Stimulated activated CD8-positive, alpha-beta memory T cell treated with anti-CD3 and anti-CD28 coated beads, Interleukin-2, amount 100 ng/mL, for 48 hours (primary cell): ENCODE results near the gene HCRT.
"Not testable (repeated sequence)": the region's sequence is repeated elsewhere in the genome, so short reads cannot be mapped to it uniquely, and the experiment has no call there.

Experiments
- DNase-seq, 2 donors: peaks; one replicate each; pipeline ENCODE4 v3.0.0-alpha.2; 2020; ENCODE audit warnings: low read depth in 2 of 2

The HCRT gene

DNA sequence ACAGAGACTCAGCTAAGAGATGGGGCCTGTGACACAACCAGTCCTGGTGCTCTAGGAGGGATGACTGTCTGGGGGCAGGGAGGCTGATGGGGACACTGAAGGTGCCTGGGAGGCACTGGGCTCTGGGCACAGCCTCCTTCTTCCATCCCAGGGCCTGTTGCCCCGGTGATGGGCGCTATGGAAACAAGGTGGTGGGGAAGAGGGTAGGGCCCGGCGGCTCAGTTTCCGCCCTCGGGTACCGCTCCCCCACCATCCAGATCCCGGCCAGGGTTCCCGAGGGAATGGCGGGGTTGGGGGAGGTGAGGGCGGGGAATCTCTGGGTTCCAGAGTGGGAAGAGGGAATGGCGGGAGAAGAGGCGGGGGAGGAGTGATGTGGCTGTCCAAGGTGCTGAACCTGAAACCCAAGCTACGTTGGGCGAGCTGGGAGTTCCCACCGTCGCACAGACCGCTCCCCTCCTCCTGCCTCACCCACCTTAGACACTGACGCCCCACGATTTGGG lies 5.3 kb downstream of the HCRT start:
- DNase-seq = no peak

DNA sequence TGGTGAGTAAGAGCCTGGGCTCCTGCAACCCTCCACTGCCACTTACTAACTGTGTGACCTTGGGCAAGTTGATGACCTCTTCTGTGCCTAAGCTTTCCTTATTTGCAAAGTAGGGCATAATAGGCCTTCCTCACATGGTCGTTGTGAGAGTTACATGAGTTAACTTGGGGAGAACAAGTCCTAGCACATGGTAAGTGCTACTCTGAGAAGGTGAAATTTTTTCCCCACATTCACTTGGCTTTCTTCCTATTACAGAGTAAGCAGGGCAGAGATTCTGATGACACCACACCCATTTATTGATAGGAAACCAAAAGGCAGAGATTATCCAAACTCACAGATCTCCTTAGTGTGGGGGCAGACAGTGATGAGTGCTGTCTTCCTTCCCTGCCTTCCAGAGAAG lies 5.9 kb downstream of the HCRT start:
- no peak for DNase-seq

DNA sequence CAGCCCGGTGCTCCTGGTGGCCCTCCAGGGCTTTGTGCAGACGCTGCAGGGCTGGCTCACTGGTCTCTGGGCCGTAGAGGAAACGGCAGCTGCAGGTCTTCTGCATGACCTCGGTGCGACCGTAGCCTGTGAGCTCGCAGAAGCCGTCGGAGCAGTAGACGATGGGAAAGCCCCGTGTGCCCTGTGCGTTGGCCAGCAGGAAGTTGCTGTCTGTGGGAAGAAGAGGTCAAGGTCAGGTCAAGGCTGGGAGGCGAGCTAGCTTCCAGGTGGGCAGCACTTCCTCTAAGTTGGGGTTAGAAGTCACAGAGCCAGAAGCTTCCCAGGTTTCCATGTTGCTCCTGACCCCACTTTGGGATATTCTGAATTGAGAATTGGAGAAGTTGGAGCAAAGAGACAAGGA lies 6.4 kb downstream of the HCRT start:
- DNase-seq = no peak

DNA sequence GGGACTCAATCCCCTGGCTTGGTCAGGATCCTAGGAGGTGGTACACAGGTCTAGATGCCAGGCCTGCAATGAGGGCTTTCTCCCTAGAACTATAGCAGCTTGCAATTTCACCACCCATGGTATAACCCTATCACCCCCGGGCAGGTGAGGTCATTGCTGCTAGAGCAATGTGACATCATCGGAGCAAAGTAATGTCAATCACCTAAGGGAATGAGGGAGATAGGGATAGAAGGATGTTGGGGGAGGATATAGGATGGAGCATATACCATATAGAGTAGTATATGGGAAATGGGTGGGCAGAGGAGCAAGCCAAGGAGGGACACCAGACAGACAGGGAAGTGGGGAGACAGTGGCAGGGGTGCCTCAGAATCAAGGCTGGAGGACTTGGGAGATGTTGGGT lies 7.6 kb downstream of the HCRT start:
- no peak for DNase-seq

DNA sequence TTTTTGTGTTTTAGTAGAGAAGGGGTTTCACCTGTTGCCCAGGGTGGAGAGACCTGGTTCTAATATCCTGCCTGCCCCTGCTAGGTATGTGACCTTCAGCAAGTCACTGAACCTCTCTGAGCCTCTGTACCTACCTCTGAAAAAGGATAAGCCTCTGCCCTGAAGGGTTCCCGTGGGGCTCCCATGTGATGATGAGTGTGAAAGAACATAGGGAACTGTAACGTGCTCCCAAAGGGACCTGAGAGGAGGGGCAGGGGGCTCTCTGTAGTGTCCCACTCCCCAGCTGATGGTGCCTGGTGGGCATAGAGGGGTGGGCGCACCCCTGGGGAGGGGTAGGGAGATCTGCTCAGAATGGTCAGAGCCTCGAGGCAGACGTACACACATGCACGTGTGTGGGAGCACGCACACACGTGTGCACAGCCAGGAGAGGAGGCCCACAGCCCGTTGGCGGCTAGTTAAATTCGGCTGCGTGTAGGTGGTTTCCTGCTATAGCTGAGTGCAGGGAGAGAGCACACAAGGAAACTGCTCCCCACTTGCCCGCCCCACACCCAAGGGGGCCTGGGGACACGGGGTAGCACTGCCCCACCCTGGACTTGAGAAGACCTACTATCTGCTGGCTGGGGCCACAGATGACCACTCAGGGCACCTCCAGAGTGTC lies 11.0 kb downstream of the HCRT start:
- DNase-seq = no peak

DNA sequence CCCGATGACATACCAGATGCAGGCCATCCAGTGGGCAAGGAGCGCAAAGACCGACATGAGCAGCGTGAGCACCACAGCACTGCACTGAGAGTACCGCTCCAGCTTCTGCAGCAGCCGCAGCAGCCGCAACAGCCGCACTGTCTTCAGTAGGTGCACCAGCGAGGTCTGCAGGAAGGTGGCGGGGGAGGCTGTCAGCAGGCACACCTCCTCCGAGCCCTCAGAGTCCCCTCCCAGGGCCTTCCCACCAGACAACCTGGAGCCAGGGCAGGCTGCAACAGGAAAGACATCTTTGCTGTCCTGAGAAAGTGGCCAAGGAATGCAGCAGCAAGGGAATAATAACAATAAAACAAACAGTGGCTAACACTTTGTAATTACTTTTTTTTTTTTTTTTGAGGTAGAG lies 13.4 kb downstream of the HCRT start:
- no peak for DNase-seq

DNA sequence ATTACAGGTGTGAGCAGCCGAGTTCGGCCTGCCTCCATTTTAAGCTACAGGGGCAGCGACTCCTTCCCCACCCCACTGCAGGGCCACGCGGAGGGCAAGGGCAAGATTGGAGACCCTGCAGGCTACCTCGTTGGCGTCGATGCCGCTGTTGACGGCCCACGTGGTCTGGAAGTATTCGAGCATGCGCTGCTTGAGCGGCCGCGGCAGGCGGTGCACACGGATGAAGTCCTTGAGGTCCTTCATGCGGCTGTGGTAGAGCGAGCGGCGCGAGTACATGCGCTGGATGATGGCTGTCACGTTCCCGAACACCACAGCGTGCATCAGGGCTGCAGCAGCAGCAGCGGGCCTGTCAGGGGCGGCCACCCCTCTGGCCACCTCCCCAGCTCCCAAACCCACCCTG lies 15.9 kb downstream of the HCRT start:
- no peak for DNase-seq

DNA sequence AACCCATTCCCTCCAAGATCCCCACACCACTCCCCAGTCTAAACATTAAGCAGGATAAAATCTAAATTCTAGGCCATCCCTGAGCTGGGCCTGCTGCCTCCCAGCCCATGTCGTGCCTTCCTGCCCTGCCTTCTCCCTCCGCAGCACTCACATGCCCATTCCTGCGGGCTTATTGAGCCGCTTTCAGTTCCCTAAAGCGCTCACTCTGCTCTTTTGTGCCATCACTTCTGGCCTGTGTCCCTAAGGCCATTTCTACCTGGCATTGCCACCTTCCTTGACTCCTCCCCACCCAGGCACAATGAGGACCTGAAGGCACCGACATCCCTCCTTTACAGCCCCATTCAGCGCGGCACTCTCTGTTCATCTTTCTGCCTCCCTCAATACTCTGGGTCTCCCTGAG lies 17.4 kb downstream of the HCRT start:
- DNase-seq = no peak

DNA sequence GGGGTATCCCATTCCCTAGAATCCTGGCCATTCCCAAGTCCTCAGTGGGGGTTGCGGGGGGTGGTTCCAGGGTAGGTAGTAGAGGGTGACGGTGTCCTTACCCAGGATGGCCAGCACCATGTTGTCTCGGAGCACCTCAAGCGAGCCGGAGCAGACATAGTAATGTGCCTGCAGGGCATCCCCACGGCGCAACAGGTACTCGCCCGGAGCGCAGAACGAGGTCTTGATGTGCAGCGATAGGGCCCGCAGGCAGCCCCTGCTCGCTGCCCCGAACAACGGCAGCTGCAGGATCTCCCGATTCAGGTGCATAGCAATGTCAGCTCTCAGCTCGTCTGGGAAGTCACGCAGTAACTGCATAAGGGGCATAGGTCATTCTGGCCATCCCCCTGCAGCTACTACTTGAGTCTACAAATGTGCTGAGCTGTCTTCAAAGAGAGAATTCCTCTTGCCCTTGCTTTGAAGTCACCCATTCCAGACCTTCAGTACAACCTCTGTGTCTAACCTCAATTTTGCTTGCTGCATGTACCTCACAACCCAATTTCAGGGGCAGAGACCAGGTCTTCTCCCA lies 19.0 kb downstream of the HCRT start:
- no peak for DNase-seq

DNA sequence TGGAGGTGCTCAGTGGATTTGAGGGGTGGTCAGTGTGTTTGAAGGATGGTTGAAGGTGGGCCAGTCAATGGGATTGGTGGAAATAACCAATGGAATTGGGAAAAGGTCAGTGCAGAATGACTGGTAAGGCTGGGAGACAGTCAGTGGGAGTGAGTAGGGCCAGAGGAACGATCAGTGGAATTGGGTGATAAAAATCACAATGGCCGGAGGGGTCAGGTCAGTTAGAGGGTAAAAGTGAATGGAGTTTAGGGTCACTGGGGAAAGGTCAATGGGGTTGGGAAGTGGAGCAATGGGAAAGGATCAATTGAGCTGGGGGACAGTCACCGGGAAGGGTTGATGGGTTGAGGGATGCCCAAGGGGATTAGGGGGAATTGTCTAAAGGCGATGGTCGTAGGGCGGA lies 19.5 kb downstream of the HCRT start:
- DNase-seq = no peak

DNA sequence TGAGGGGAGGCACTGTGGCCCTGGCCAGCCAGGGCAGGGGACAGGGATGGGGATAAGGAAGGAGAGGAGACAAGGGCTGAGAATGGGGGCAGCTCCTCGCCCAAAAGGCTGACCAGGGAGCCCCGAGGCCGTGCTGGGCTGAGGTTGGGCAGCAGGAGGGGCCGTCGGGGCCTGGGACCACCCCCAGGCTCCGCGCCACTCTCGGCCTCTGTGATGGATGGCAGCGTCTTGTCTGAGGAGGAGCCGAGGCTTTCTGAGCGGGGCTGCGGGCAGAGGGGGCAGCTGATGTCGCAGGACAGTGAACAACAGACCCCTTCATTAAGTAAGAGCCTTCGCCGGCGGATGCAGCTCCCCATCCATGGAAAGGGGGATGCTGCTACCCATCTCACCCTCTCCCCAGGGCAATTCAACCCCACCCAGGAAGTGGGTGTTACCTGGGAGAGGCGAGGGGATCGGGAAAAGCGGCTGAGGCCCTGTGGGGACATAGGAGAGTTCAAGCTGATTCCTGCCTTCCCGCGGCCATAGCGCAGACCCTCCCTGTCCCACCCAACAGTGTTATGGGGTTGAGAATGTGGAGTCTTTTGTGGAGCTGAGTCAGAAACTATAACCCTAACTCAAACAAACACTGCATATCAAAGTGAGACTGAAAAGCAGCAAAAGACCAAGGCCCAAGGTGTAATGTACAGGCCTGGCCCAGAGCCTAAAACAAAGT lies 21.4 kb downstream of the HCRT start:
- no peak for DNase-seq

DNA sequence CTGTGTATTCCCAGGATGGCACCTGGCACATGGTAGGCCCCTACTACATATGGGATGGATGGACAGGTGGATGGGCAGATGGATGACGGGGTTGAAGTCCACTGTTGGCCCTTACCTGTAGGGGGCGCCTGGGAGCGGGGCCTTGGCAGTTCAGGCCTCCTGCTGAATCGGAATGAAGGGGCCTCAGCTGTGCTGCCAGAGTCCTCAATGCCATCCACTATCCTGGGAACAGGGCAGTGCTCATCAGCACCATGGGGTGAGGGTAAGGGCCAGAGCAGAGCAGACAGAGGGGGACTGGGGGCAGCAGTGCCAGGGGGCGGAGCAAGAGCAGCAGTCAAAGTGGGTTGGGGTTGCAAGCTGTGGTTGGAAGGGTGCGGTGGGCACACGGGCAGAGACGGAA lies 22.1 kb downstream of the HCRT start:
- peak in 1 of 2 donors; percentile 58 for DNase-seq

DNA sequence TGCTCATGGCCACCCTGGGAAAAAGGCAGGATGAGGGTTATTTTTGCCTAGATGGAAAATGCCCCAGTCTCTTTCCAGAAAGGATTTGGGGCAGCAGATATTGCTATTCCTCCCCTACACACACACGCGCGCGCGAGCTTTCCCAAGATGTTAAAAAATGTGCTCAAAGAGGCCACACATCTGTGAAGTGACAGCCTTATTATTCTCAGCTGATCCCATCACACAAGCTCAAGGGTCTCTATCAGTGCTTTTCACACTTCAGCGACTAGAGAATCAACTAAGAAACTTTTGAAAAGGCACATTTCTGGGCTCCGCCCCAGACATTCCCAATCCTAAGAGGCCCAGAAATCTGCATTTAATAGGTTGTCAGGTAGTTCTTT lies 24.7 kb downstream of the HCRT start:
- no peak for DNase-seq

DNA sequence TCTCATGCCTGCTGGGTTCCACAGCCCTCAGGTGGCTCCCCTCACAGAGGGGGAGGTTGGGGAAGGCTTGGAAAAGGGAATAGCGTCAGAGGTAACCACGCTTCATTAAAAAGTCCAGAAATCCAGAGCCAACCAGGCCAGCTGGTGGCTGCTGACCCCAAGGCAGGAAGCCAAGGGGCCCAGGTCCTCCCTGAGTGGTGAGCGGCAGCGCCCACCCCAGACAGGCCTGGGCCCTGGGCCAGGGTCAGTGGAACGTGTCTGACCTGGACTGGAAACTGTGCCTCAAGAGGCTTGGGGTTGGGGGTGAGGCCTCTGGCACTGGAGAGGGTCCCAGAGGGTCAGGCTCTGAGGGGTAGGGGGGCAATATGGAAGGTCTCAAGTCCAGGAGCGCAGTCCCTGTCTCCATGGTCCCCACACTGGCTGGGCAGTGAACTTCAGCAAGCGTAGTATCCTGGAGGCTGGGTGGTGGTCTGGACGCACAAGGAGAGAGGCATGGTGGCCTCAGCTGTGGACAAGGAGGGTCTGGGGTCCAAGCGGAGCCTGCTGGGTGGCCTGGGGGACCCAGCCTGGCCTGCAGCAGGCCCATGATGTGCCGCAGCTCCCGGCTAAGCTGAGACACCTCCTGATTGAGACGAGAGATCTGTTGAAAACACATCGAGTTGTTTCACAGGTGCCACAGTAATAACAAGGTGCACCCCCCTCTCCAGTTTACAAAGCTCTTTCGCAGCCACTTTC lies 25.3 kb downstream of the HCRT start:
- DNase-seq = no peak

DNA sequence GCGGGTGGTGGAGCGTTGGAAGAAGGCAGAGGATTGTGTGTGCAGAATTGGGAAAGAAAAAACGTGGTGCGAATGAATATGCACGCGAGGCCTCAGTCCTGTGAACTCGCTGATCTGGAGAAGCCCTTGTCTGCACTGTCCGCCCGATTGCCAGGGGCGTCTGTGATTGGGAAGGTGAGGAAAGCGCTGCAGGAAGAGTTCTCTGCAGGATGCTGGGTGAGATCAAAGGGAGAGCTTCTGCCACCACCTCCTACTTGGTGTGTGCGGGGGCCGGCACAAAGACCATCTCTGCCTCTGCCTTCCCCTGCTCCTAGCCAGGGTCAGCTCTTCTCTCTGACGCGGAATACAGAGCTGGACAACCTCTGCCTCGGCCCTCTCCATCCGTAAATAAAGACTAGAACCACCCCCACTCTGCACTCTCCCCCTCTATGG lies 29.6 kb downstream of the HCRT start:
- no peak for DNase-seq

DNA sequence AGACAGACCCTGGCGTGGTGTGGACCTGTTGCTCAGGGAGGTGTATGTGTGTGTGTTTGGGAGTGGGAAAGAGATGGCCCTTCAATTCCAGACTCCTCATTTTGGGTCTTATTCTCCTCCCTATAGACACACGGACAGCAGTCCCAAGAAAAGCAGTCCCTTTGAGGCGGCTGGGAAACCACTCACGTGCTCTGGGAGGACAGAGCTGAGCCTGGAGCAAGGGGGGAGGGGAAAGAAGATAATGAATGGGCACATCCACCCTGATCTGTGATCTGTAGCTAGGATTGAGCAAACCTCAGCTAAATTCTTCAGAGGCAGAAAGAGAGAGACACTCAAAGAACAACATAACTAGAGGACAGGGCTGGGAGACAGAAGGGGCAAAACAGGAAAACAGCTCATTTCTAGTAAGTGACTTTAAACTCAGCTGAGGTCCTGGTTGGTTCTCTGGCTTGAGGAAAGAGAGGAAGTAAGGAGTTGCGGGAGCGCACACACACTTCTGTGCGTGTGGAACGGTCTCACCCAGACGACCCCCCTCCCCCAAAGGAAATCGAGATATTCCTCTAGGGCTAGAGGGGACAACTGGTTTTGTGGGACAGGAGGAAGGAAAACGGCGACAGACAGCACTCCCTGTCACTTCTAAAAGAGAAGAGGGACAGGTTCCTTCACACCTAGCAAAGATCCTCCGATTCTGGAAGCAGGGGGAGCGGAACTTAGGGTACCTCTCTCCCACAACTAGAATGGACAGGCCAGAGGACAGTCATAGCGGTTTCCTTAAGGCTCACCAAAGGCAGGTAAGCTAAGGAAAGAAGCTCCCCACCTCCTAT lies 31.1 kb downstream of the HCRT start:
- DNase-seq = no peak

DNA sequence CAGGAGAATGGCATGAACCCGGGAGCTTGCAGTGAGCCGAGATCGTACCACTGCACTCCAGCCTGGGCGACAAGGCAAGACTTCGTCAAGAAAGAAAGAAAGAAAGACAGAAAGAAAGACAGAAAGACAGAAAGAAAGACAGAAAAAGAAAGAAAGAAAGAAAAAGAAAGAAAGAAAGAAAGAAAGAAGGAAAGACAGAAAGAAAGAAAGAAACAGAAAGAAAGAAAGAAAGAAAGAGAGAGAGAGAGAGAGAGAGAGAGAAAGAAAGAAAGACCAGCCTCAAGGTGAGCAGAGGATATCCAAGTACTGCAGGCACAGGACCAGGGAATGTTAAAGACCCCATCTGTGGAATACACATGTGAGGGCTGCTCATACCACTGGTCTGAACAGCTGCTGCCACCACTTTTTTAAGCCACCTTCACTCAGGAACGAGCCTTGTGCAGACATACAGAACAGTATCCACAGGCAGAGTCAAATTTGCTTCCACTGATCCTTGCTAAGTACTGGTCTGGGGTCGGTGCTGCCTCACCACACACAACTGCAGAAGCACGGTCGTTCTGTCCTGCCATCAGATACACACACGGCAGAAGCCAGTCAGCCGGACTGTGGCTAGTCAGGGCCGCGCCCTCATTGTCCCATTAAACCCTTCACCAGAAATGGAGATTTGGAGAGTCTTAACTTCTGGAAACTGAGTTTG lies 38.2 kb downstream of the HCRT start:
- DNase-seq = no peak

DNA sequence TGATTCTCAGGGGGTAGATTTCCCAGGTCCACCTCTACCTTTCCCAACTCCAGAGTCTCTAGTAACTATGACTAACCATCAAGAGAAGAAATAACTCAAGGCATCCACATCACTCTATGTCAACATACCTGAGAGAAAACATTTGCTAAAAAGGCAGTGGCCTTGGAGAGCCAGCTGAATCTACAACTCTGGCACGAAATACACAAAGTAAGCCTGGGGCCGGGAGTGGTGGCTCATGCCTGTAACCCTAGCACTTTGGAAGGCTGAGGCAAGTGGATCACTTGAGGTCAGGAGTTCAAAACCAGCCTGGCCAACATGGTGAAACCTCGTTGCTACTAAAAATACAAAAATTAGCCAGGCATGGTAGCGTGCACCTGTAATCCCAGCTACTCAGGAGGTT lies 42.1 kb downstream of the HCRT start:
- not testable (repeated sequence) for DNase-seq

DNA sequence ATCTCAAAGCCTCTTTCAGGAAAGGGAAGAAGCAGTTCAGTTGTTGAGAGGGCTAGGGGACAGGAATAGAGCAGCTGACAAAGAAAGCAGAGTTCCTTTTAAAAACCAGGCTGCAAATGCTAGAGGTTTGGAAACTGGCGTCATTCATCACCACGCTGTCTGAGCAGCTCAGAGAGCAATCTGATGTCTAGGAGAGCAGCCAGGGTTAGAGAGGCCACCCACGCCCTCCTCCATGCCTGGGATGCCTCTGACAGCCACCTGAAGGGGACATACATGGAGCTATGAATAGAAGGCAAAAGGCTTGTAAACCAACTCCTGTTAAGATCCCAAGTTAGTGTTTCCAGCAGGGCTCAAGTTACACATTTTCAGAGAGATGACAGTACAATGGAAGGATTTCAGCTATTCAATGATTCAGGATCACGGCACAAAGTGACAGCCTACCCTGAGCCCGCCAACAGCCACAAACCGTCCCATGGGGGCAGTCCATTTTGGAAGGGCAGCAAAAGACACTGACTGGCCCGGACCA lies 42.8 kb downstream of the HCRT start:
- no peak for DNase-seq

DNA sequence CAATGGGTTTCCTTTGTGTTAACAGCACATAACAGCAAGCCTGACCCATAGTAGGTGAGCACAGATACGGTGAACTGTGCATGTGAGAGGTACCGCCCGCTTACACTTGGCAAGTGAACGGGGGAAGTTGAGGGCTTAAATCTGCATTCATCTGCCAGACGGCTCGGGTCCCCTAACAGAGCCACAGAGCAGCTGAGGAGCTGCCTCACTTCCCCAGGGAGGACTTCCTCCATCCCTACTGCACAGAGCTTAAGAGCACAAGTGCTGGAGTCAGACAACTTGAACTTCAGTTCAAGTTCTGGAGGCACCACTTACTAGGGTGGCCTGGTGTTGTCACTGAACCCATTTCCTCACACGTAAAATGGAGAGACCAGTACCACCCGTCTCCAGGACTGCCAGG lies 43.9 kb downstream of the HCRT start:
- DNase-seq = no peak

DNA sequence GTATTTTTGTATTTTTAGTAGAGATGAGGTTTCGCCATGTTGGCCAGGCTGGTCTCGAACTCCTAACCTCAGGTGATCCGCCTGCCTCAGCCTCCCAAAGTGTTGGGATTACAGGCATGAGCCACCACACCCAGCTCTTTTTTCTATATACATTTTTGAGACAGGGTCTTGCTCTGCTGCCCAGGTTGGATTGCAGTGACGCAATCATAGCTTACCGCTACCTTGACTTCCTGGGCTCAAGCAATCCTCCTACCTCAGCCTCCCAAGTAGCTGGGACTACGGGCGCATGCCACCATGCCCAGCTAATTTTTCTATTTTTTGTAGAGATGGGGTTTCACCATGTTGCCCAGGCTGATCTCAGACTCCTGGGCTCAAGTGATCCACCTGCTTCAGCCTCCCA lies 44.6 kb downstream of the HCRT start:
- not testable (repeated sequence) for DNase-seq
